ENCODE data around the gene CPLX1. TPM values are rescaled to one million over a fixed set of nuclear protein-coding genes. Genes with fewer than 3 reads are reported as not detected.

The CPLX1 gene
- total RNA-seq, 6 experiments from 2014 or later: 0.12 to 0.32 (median 0.20) TPM; not detected in 1

DNA sequence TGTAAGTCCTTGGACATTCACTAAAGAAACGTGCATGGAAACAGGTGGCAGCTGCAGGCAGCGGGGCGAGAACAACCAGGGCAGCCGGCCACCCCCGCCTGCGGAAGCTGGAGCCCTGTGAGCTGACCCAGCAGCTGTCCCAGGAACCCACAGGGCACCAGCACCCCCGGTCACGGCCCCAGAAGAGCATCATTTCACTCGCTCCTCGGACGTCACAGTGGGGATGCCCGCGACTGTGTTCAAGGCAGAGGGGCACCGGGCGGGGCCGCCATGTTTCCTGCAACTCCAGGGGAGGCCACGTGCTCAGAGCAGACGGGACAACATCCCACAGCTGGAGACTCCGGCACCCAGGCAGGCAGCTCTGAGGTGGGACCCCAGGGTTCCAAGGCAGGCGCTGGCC, 45.0 kb upstream of the CPLX1 start:
- Mint-ChIP-seq H3K27me3 (ENCODE audit: insufficient read depth) (no peaks in the 10 kb centered on the region; the same call in 1 of the 2 replicates), H3K9me3 (no peaks in the 10 kb centered on the region), H3K27ac (no peak overlapping the region), H3K4me1 (ENCODE audit: low read depth) (no peaks in the 10 kb centered on the region), H3K4me3 (no peak overlapping the region), H3K36me3 (ENCODE audit: low read depth) (peaks cover 36% of the 10 kb centered on the region)
- TF ChIP-seq, protein P1, sequence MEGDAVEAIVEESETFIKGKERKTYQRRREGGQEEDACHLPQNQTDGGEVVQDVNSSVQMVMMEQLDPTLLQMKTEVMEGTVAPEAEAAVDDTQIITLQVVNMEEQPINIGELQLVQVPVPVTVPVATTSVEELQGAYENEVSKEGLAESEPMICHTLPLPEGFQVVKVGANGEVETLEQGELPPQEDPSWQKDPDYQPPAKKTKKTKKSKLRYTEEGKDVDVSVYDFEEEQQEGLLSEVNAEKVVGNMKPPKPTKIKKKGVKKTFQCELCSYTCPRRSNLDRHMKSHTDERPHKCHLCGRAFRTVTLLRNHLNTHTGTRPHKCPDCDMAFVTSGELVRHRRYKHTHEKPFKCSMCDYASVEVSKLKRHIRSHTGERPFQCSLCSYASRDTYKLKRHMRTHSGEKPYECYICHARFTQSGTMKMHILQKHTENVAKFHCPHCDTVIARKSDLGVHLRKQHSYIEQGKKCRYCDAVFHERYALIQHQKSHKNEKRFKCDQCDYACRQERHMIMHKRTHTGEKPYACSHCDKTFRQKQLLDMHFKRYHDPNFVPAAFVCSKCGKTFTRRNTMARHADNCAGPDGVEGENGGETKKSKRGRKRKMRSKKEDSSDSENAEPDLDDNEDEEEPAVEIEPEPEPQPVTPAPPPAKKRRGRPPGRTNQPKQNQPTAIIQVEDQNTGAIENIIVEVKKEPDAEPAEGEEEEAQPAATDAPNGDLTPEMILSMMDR (IDR thresholded peaks at IDR 0.05): no peak
- DNase-seq: no peak

DNA sequence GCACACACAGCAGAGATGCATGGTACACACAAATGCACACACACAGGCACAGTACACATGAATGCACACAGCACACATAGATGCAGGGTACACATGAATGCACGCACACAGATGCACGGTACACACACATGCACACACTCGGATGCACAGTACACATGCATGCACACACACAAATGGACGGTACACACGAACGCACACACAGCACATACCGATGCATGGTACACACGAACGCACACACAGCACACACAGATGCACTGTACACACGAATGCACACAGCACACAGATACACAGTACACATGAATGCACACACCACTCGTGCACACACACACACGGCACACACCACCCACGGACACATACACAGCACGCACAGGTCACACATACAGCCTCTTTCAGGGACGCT, 43.8 kb upstream of the CPLX1 start:
- H3K4me3 Mint-ChIP-seq: no peak overlapping the region
- TF ChIP-seq, protein P1 (IDR thresholded peaks at IDR 0.05): no peak
- H3K27ac Mint-ChIP-seq: no peak overlapping the region
- H3K9me3 Mint-ChIP-seq: no peaks in the 10 kb centered on the region
- no peaks in the 10 kb centered on the region; the same call in 1 of the 2 replicates for H3K27me3 Mint-ChIP-seq (ENCODE audit: insufficient read depth)
- no peak for DNase-seq
- H3K36me3 Mint-ChIP-seq (ENCODE audit: low read depth): peaks cover 31% of the 10 kb centered on the region
- H3K4me1 Mint-ChIP-seq (ENCODE audit: low read depth): no peaks in the 10 kb centered on the region

DNA sequence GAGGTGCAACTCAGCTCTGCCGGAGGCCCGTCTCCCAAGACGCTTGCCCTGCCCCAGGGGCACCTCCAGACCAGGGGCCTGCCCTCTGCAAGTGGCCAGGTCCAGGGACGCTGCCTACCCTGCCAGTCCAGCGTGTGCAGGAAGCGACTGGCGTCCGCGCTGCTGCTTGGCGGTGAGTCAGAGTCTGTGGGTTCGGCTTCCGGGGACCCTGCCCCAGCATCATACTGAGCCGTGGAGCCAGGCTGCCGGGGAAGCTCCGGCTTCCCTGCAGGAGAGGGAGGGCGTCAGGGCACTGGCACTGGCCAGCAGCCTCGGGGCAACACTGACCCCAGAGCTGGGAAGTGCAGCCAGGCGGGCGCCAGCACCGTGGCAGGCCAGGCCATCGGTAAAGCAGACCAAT, 42.5 kb upstream of the CPLX1 start:
- no peak for DNase-seq
- H3K36me3 Mint-ChIP-seq (ENCODE audit: low read depth): peaks cover 26% of the 10 kb centered on the region
- H3K9me3 Mint-ChIP-seq: no peaks in the 10 kb centered on the region
- H3K4me3 Mint-ChIP-seq: no peak overlapping the region
- no peaks in the 10 kb centered on the region; the same call in 1 of the 2 replicates for H3K27me3 Mint-ChIP-seq (ENCODE audit: insufficient read depth)
- H3K27ac Mint-ChIP-seq: no peak overlapping the region
- TF ChIP-seq, protein P1 (IDR thresholded peaks at IDR 0.05): no peak
- H3K4me1 Mint-ChIP-seq (ENCODE audit: low read depth): no peaks in the 10 kb centered on the region

DNA sequence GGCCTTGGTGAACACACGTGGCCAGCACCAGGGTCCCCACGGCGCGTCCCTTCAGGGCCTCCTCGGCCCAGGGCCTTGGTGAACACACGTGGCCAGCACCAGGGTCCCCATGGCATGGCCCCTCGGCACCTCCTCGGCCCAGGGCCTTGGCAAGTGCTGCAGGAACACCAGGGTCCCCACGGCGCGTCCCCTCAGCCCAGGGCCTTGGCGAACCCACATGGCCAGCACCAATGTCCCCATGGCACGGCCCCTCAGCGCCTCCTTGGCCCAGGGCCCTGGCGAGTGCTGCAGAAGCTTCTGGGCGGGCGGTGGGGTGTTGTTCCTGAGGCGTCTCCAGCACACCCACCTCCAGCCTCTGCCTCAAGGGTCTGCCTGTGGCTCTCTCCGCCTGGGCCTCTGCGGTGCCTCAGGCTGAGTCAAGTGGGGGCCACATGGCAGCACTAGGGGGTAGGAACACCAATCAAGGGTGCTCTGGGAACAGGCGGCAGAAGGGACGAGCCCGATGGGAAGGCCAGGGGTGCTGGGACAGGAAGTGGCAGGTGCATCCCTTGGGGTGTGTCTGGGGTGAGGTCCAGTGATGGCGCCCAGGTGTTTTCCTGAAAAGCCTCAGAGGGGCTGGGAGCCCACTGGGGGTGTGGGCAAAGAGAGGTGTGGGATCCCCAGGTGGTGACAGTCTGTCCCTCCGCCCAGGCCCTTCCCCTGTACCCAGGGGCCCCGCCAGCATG, 41.8 kb upstream of the CPLX1 start:
- H3K9me3 Mint-ChIP-seq: no peaks in the 10 kb centered on the region

DNA sequence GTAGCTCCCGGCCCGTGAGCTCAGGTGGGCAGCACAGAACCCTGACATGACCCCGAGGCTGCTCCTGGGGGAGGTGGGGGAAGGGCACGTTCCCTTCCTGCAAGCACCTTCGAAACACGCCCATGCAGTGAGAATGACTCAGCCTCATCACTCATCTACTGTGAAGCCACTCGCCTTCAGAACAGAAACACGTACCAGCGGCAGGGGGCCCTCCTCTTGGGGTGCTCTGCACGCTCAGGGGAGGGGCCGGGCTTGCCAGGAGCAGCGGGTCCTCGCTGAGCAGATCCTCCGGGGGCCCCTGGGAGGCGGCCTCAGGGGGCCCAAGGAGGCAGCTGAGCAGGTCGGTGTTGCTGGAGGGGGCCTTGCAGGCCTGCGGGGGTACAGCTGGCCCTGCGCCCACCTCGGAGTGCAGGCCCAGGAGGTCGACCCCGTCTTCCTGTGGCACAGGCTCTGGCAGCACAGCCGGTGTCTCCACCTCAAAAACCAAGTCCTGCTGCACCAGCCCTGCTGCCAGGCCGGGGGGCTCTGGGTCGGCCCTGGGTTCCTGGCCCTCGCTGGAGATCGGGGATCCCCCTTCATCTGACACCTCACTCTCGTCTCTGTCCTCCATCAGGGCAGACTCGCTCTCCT, 40.9 kb upstream of the CPLX1 start:
- TF ChIP-seq, protein P1 (IDR thresholded peaks at IDR 0.05): no peak
- H3K36me3 Mint-ChIP-seq (ENCODE audit: low read depth): peaks cover 34% of the 10 kb centered on the region
- no peak overlapping the region for H3K27ac Mint-ChIP-seq

More for the DNA sequence above, 41.8 kb upstream of the CPLX1 start:
- H3K4me1 Mint-ChIP-seq (ENCODE audit: low read depth): no peaks in the 10 kb centered on the region
- no peak for DNase-seq
- no peak overlapping the region for H3K27ac Mint-ChIP-seq
- TF ChIP-seq, protein P1 (IDR thresholded peaks at IDR 0.05): no peak
- no peaks in the 10 kb centered on the region; the same call in 1 of the 2 replicates for H3K27me3 Mint-ChIP-seq (ENCODE audit: insufficient read depth)
- H3K4me3 Mint-ChIP-seq: no peak overlapping the region
- H3K36me3 Mint-ChIP-seq (ENCODE audit: low read depth): peaks cover 28% of the 10 kb centered on the region

More for the DNA sequence above, 40.9 kb upstream of the CPLX1 start:
- no peaks in the 10 kb centered on the region; the same call in 1 of the 2 replicates for H3K27me3 Mint-ChIP-seq (ENCODE audit: insufficient read depth)
- H3K9me3 Mint-ChIP-seq: no peaks in the 10 kb centered on the region
- no peak overlapping the region for H3K4me3 Mint-ChIP-seq
- no peak for DNase-seq
- no peaks in the 10 kb centered on the region for H3K4me1 Mint-ChIP-seq (ENCODE audit: low read depth)

All from HFFc6 (cell line).